ENCODE measurements around the gene TMEM184C.

TMEM184C gene

DNA sequence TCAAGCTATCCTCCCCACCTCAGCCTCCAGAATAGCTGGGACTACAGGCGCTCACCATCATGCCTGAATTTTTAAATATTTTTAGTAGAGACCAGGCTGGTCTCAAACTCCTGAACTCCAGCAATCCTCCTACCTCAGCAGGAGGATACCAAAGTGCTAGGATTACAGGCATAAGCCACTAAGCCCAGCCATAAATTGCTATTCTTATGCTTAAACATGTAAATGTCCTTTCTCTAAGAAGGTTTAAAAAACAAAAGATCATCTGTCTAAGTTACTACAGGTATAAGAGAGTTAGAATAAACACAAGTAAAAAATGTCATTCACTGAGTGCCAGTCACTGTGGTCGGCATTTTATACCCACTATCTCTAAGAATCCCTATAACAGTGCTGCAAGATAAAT is 38.4 kb downstream of the TMEM184C start:
- DNase-seq (ENCODE audit: low read depth in 2 of 2), result no peak

- DNase-seq (ENCODE audit: low read depth in 2 of 2), result no peak
These were observed 41.3 kb downstream of the TMEM184C start for GRCh38 chr4:147658501-147658900.

DNA sequence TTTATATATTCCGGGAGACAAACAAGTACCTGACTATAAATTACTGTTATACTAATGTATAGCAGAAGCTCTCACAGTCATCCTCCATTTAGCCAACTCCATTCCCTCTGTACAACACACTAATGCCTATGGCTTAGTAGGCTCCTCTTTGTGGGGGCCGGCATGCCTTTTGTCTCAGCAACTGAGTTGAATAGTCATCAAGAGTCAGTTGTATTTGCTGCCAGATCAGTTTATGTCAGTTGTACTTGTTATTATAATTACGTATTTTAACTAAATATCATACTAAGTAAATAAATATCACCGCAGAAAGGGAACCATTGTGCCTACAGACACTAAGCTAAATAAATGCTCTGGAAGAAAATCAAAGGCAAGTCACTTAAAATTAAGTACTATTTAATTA is 56.9 kb downstream of the TMEM184C start:
- DNase-seq (ENCODE audit: low read depth in 2 of 2), result no peak

DNA sequence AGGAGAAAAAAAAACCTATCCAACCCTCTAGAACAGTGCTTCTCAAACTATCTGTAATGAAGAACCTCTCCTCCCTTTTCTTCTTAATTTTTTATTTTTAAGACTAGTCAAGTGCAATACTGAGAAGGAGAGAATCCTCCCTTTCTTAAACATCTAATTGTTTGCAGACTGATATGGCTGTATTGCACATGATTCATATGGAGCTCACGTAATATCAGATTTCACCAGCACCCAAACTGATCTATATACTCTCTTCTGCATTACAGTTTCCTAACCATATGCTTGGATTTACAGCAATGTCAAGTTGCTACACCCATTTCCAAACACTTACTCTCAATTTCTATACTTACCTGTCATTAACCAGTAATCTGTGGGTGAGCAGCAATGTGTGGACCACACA is 57.3 kb downstream of the TMEM184C start:
- DNase-seq (ENCODE audit: low read depth in 2 of 2), result no peak

GRCh38 chr4:147678106-147678505 is 60.9 kb downstream of the TMEM184C start:
- DNase-seq (ENCODE audit: low read depth in 2 of 2), result no peak

DNA sequence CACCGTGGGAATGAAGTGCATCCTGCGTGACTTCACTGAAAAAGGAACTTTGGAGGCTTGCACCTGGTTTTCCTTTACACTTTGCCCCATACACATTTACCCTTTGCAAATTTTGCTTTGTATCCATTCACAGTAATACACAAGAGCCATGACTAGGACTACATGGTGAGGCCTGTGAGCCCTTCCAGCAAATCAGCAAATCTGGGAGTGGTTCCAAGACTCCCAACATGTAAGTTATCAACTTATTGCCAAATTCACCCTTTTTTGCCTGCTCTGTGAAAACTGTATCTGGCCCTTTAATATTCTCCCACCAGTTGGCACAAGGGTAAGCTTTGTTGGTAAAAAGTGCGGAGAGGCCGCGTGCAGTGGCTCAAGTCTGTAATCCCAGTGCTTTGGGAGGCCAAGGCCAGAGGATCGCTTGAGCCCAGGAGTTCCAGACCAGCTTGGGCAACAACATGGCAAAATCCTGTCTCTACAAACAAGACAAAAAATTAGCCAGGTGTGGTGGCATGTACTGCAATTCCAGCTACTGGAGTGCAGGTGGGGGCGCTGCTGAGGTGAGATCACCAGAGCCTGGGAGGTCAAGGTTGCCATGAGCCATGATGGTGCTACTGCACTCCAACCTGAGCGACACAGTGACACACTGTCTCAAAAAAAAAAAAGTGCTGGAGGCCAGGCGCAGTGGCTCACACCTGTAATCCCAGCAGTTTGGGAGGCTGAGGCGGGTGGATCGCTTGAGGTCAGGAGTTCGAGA is 61.8 kb downstream of the TMEM184C start:
- DNase-seq (ENCODE audit: low read depth in 2 of 2), result no peak

- no peak for DNase-seq (ENCODE audit: low read depth in 2 of 2)
These were observed 65.6 kb downstream of the TMEM184C start for GRCh38 chr4:147682755-147683154.

- no peak for DNase-seq (ENCODE audit: low read depth in 2 of 2)
These were observed 66.0 kb downstream of the TMEM184C start for GRCh38 chr4:147683188-147683591.

DNA sequence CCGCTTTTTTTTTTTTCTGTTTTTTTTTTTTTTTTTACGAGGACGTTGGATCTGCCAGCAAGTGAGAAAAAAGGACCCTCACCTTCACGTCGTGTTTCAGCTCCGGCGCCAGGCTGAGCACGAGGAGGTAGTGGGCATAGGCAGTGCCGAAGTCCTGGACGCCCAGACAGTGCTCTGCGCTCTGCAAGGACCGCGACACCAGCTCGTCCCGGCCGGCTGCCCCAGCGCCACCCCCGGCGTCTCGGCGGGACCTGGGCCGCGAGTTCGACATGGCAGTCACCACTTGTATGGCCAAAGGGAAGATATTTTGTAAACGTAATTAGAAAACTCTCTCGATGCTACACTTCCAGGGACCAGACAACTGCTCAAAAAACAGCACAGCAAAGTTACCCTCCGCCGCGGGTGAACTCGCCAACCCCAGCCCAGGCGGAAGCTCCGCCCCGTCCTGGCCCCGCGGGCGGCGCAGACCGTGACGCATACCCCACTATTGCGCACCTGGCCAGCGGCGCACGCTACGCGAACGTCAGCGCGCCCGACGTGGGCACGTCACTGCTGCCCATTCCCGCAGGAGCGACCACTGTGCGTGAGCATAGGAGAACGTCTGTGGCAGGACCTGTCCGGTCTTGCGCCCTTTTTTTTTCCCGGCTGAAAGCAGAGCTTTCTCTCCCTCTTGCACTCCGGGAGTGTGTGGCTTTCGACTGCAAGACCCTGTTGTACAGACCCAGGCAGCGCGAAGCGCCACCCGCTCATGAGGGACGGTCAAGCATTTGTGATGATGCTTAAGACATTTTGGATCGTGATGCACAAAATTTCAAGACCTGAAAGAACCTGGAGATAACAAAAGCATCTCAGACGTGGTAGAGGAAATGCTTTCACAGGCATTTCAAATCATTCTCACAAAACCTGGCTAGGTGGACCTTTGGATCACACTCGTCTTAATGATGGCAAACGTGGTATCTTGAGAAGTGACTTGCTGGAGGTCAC is 66.8 kb downstream of the TMEM184C start, which contains the start of gene PRMT9:
Gene PRMT9 (minus strand): TSS at position 447 of the 984 bp plus-strand sequence. CDS start 176 bp downstream, at position 271.
- peak; percentile 74 to 76 for DNase-seq (ENCODE audit: low read depth in 2 of 2)

- no peak for DNase-seq (ENCODE audit: low read depth in 2 of 2)
These were observed 71.9 kb downstream of the TMEM184C start for GRCh38 chr4:147689067-147689466.

DNA sequence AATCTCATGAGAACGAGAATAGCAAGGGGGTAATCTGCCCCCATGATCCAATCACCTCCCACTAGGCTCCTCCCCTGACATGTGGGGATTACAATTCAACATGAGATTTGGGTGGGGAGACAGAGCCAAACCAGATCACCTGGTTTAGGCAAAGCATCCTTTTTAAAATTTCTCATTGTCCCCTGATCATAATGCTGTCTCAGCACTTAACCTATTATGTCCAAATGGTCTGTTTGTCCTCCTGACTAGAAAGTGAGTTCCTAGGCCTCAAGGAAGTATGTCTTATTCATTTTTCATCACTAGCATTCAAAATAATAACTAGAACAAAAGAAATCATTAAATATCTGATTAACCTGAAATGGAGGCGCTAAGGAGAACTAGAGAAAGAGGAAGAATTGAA is 74.6 kb downstream of the TMEM184C start:
- no peak for DNase-seq (ENCODE audit: low read depth in 2 of 2)

GRCh38 chr4:147693218-147693617 is 76.0 kb downstream of the TMEM184C start:
- no peak for DNase-seq (ENCODE audit: low read depth in 2 of 2)

- DNase-seq (ENCODE audit: low read depth in 2 of 2), result no peak
These were observed 79.7 kb downstream of the TMEM184C start for GRCh38 chr4:147696866-147697265.

- DNase-seq (ENCODE audit: low read depth in 2 of 2), result no peak
These were observed 87.6 kb downstream of the TMEM184C start for GRCh38 chr4:147704846-147705245.

DNA sequence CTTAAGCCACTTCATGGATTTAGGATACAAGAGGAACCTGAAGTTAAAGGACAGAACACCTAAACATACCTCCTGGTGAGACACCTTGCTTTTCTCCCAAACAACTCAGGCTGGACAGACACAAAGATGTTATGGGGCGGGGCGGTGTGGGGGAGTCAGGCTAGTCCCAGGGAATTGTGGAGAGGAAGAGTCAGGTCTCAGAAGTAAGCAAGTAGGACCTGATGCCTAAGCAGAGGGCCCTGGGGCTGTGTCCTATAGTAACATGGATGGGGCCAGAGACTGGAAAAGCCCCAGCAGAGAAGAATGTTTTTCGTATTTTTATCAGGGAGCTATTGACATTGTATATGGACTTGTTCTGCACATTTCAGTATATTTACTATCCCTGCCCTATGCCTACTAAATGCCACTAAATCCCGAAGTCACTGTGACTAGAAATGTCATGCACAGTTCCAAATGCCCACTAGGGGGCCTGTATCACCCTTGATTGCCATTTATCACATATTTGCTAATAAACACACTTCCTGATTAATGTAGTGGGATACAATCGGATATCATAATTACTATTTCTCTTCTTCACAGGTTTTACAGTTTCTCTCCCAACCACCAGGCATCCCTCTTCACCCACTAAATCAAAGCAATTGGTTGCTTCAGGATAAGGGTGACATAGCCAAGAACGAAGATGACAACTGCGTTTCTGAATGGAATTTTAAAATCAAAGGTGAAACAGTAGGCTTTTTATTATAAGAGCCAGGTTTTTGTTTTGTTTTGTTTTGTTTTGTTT is 90.9 kb downstream of the TMEM184C start:
- DNase-seq (ENCODE audit: low read depth in 2 of 2), result peak in 1 of 2 donors; percentile 31

DNA sequence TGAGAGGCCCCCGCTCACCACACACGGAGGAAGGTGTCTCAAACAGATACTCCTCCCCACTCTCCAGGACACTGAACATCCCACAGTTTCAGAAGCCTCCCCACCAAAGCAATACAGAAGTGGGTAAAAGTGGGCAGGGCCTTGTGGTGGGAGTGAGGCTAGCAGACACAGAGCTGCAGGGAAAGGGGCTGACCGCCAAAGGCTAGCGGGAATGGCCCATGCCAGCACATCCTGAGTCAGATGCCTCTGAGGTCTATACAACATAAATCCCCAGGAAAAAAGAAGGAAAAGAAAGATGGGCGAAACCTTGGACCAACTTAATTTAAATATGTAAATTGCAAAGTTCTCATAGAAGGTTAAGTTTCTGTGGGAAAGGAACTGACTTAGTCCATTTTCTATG is 92.8 kb downstream of the TMEM184C start:
- no peak for DNase-seq (ENCODE audit: low read depth in 2 of 2)

- no peak for DNase-seq (ENCODE audit: low read depth in 2 of 2)
These were observed 97.6 kb downstream of the TMEM184C start for GRCh38 chr4:147714575-147715401.

- DNase-seq (ENCODE audit: low read depth in 2 of 2), result no peak
These were observed 100.7 kb downstream of the TMEM184C start for GRCh38 chr4:147717878-147718277.

Measured in stimulated activated CD8-positive, alpha-beta memory T cell treated with anti-CD3 and anti-CD28 coated beads, Interleukin-7, amount 100 ng/mL, for 1 hour (primary cell).